Activated CD4-positive, alpha-beta T cell treated with anti-CD3 and anti-CD28 coated beads, Interleukin-2, amount 50 U/mL, for 16 hours (primary cell): ENCODE data around the gene CES2.
"Not testable (repeated sequence)": the region's sequence is repeated elsewhere in the genome, so short reads cannot be mapped to it uniquely, and the experiment has no call there.

Source experiments
- DNase-seq: peaks from one replicate; pipeline ENCODE4 v3.0.0-alpha.2; 2020

Gene CES2

DNA sequence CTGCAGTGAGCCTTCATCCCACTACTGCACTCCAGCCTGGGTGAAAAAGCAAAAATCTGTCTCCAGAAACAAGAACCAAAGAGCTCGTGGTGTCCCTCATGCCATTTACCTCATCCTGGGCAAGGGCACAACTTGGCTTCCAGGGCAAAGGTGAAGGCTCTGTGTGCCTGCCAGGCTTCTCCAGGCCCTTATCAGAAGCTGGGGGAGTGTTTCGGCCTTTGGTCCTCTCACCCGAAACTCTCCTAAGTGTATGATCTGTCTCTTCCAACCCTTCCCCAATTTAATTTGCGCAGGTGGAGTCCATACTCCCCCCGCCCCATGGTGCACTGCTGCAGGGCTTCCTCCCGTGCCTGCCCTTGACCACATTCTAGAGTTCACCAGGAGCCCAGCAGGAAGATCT lies 1.1 kb downstream of the CES2 start:
- DNase-seq = no peak

DNA sequence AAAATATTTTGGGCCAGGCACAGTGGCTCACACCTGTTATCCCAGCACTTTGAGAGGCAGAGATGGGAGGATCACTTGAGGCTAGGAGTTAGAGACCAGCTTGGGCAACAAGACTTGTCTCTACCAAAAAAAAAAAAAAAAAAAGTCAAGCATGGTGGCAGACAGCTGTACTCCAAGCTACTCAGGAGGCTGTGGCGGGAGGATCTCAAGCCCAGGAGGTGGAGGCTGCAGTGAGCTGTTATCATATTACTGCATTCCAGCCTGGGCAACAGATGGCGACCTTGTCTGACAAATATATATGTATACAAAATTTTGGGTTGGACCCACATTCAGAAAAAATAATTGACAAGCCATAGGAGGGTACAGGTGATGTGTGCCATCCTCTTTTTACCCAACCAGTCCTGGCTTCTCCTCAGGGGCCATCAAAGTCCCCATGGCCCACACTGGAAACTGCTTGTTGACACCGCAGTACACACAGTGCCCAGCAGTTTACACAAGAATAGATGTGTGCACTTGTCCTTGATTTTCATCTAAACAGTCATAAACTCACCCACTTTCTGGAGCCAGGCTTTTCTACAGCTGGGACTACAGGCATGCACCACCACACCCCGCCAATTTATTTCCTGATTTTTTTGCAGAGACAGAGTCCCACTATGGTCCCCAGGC lies 1.7 kb downstream of the CES2 start:
- no peak for DNase-seq

DNA sequence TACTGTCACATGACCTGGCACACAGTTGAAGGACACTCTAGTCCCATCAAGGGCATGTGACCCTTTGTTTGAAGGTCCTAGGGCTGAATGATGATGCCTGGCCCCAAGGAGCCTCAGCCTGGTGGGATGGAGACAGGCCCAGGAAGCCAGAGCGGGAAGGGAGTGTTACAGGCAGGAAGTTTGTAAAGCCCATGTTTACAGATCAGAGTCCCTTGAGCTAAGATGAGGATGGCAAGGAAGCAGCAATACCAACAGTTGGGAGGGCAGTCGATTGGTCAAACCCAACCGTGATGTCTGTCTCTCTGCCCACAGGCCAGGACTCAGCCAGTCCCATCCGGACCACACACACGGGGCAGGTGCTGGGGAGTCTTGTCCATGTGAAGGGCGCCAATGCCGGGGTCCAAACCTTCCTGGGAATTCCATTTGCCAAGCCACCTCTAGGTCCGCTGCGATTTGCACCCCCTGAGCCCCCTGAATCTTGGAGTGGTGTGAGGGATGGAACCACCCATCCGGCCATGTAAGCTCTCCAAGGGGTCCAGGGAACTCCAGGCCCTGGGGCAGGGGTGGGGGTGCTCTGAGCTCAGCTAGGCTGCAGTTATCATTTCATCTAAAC lies 2.5 kb downstream of the CES2 start:
- no peak for DNase-seq

DNA sequence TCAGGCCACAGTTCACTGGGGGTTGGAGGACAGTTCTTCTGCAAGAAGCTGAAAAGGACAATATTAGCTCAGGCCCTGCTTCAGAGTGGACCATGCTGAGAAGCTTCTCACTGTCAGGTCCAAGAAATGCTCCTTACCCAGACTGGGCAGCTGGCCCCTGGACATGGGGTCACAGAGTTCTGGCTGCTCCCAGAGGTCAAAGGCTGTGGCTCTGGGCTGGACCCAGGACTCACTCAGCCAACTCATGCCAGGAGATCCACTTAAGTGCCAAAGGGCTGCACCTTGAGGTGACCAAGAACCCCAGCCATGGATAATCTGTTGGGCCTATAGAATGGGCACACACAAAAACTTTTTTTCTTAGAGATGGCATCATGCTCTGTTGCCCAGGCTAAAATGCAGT lies 4.0 kb downstream of the CES2 start:
- no peak for DNase-seq

DNA sequence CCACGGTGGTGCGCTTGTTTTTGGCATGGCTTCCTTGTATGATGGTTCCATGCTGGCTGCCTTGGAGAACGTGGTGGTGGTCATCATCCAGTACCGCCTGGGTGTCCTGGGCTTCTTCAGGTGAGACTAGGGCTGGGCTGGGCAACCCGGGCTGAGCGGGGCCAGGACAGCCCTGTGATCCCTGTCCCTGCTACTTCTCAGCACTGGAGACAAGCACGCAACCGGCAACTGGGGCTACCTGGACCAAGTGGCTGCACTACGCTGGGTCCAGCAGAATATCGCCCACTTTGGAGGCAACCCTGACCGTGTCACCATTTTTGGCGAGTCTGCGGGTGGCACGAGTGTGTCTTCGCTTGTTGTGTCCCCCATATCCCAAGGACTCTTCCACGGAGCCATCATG lies 4.9 kb downstream of the CES2 start:
- DNase-seq = no peak

DNA sequence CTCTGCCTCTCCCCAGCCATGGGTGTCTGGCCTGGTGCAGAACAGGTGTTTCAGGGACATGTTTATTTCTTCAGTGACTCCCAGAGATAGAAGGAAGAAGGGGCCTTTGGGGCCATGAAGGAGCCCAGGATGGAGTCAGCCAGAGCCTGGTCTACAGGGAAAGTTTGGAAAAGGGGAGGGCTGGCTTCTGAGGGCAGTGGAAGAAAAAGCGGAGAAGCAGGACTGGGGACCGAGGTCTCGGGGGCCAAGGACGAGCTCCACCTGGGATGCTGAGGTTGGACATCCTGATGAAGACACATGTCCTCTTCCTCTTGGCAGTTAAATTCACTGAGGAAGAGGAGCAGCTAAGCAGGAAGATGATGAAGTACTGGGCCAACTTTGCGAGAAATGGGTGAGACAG lies 7.7 kb downstream of the CES2 start:
- DNase-seq = no peak

GRCh38 chr16:66943426-66944053 lies 8.2 kb downstream of the CES2 start:
- no peak for DNase-seq

DNA sequence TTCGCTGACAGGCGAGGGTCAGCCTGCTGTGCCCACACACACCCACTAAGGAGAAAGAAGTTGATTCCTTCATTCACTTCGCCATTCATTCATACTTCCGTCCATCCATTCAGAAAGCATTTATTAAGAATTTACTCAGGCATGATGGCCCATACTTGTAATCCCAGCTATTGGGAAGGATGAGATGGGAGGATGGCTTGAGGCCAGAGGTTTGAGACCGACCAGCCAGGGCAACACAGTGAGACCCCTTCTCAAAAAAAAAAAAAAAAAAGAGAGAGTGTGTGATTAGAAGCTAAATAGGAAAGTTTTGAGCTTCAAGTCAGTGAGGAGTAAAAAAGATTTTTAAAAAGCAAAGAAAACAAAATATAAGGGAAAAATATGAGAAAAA lies 8.7 kb downstream of the CES2 start:
- no peak for DNase-seq

GRCh38 chr16:66944971-66945370 lies 9.7 kb downstream of the CES2 start:
- DNase-seq = not testable (repeated sequence)

DNA sequence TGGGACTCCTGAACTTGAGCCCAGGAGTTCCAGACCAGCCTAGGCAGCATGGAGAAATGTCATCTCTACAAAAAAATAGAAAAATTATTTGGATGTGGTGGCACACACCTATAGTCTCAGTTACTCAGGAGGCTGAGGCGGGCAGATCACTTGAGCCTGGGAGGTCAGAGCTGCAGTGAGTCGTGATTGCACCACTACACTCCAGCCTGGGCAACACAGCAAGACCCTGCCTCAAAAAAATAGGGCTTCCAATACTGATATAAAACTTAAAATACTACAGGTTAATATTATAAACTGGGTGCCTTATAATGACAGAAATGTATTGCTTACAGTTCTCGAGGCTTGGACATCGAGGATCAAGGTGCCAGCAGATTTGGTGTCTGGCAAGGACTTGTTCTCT lies 10.6 kb downstream of the CES2 start:
- DNase-seq = no peak

DNA sequence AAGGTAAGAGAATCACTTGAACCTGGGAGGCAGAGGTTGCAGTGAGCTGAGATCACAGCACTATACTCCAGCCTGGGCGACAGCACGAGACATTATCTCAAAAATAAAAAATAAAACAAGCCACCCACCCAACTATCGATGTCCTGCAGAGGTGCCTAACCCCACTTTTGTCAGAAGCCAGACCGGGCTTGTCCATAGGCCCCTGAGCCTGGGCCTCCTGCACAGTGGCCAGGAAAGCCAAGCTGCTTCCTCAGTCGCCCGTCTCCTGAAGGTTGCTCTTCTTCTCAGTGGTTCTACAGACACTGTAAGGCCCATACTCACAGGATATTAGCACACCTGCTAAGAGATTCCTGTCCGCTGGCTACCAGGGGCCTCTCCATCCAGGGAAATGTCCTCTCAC lies 11.2 kb downstream of the CES2 start:
- DNase-seq = no peak

DNA sequence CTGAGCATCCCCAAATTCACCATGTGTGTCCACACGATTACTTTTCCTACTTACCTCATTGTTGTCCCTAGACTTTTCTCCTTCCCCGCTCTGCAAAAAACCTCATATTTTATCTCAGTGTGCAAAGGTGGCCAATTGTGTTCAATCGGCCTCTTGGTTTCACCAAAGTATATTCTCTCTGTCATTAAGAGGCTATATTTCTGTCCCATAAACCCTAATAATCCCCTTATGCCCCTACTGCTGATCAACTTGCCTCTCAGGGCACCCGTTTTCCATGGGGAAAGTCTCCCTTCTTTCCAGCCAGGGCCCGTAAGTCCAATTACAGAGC lies 11.6 kb downstream of the CES2 start:
- no peak for DNase-seq

DNA sequence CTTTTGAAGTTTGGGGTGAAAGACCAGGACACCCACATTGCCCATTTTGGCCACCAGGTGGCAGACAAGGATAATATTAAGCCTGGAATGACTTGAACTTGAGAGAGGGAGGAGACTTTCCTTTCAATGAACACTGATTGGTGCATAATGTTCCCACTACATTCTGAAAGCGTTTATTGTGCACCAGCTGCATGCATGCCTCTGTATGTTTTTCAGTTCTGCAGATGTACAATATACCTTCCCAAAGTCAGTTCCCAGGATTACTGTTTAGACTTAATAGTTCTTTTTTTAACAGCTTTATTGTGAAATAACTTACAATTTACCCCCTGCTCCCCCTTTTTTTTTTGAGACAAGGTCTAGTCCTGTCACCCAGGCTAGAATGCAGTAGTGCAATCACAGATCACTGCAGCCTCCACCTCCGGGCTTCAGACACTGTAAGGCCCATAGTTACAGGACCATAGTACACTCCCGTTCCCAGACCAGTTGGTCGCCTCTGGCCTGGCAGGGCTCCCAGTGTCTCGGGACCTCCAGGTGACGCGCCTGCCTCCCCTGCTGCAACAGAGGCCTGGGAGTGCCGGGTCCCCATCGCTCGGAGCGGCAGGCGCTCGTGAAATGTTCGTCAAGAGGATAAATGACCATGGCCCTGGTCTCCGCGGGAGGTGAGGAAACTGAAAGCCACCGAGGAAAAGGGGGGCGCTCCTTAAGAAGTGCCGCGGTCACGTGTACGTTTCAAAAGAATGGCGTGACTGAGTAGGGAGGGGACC lies 12.2 kb downstream of the CES2 start:
- DNase-seq = peak; percentile 90

GRCh38 chr16:66948134-66948836 lies 13.0 kb downstream of the CES2 start:
- DNase-seq = no peak

DNA sequence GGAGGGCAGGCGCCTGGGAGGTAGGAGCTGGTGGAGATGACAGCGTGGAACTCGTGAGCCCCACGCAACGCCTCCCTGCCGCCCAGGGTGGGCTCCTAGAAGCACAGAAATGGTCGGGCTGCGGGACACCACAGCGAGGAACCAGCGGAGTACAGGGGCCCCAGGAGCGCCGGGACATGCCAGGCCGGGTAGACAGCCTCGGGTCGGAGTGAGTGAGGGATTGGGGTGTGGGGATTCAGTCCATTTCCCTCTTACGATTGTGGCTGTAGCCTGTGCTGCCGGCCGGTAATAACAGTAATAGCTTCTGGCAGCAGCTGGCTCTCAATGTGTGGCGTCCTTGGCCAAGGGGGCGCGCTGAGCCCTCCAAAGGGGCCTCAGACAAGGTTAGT lies 13.5 kb downstream of the CES2 start:
- DNase-seq = no peak

GRCh38 chr16:66949472-66949871 lies 14.2 kb downstream of the CES2 start:
- DNase-seq = no peak

GRCh38 chr16:66950437-66950836 lies 15.1 kb downstream of the CES2 start:
- peak; percentile 47 for DNase-seq

DNA sequence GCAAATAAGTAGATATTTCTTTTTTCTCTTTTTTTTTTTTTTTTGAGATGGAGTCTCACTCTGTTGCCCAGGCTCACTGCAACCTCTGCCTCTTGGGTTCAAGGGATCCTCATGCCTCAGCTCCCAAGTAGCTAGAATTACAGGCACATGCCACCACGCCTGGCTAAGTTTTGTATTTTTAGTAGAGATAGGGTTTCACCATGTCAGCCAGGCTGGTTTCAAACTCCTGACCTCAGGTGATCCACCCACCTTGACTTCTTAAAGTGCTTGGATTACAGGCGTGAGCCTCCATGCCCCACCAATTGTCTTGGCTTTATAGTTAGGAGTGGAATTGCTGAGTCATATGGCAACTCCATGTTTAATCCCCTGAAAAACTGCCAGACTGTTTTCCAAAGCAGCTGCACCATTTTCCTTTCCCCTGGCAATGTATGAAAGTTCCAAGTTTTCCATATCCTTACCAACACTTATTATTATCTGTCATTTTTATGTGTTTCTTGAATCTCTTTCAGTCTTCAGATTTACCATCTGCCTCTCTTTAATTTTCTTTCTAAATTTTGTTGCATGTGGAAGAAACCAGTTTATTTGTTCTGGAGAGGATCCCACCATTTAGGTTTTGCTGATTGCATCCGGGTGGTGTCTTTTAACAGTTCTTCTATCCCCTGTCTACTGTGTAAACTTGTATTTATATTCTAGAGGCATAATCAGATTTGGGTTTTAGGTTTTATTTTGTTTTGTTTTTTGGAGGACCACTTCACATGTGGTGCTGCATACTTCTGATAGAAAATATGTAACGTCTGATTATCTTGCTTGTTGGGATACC lies 15.9 kb downstream of the CES2 start:
- no peak for DNase-seq

- no peak for DNase-seq
Measured at GRCh38 chr16:66952430-66953110, 17.3 kb downstream of the CES2 start.

- DNase-seq = no peak
Measured at GRCh38 chr16:66953462-66954096, 18.3 kb downstream of the CES2 start.

GRCh38 chr16:66954097-66954659 lies 18.9 kb downstream of the CES2 start:
- peak; percentile 84 for DNase-seq
